HepG2 (cell line): ENCODE data around the gene CCDC88C. TPM values are rescaled to one million over a fixed set of nuclear protein-coding genes. Genes with fewer than 3 reads are reported as not detected.

Source experiments
- ATAC-seq: fragments of 200-7000 bp; cut with Tn5 transposase; 3 replicates; pipeline ENCODE4 v1.9.1; 2020; ENCODE audit warnings: mild to moderate bottlenecking, moderate library complexity
- BruUV-seq: library from RNA; stranded (reverse); fragments of 400-500 nt; replicated peaks from 2 replicates; lab custom pipeline; 2021; lab: Mats Ljungman, UMichigan
- CTCF ChIA-PET: fragments of 300-600 bp; formaldehyde crosslinking; extraction: SDS; loops from one replicate; lab custom pipeline; 2021; ENCODE audit warnings: low total read pairs, inconsistent platforms, low intra/inter-chr PET ratio; lab: Yijun Ruan, JAX
- POLR2A ChIA-PET: fragments of 350-600 bp; sonication (Branson Sonifier 250); formaldehyde crosslinking; loops from one replicate; lab custom pipeline; 2020; ENCODE audit warnings: antibody characterized with exemption, inconsistent platforms; lab: Yijun Ruan, JAX
- DNase-seq: peaks from one replicate; pipeline ENCODE4 v3.0.0-alpha.2; 2015; ENCODE audit warnings: low spot score
- FAIRE-seq: peaks from 3 replicates; lab custom pipeline; 2011; peaks lifted over from hg19 to GRCh38; lab: Jason Lieb, UNC
- H2AFZ ChIP-seq: one replicate; pipeline ENCODE4 v1.6.1; 2011; ENCODE audit warnings: low read length, inconsistent platforms
- H3K27ac ChIP-seq: fragments of 300-600 bp; 3 replicates; pipeline ENCODE4 v1.8.0; 2011; ENCODE audit warnings: mixed run types, mild to moderate bottlenecking, mixed read lengths, low read length, inconsistent platforms; ENCODE audit not compliant: insufficient read depth; ENCODE audit errors: extremely low read length
- H3K27me3 ChIP-seq, 2 experiments: fragments of 200-600 bp in 1 of 2; 2 replicates in 1 of 2; 3 replicates in 1 of 2; pipeline versions ENCODE4 v1.6.0 to v1.8.0; 2011; ENCODE audit warnings: low read length in 2 of 2, mild to moderate bottlenecking in 2 of 2, moderate library complexity in 2 of 2, inconsistent platforms in 1 of 2; ENCODE audit not compliant: insufficient read depth in 2 of 2, control insufficient read depth in 1 of 2
- H3K36me3 ChIP-seq, 2 experiments: fragments of 200-600 bp in 1 of 2; replicated peaks in 1 of 2; 2 replicates in 1 of 2; 3 replicates in 1 of 2; pipeline versions ENCODE4 v1.5.1 to v1.8.0; 2011; ENCODE audit warnings: low read length in 2 of 2, inconsistent platforms in 1 of 2; ENCODE audit not compliant: insufficient read depth in 2 of 2, control insufficient read depth in 1 of 2
- H3K4me1 ChIP-seq: 2 replicates; pipeline ENCODE4 v1.5.1; 2012; ENCODE audit warnings: low read length, inconsistent platforms; ENCODE audit not compliant: insufficient read depth
- H3K4me2 ChIP-seq: 2 replicates; pipeline ENCODE4 v1.6.0; 2011; ENCODE audit warnings: low read depth, low read length, inconsistent platforms
- H3K4me3 ChIP-seq, 3 experiments: fragments of 200-600 bp in 1 of 3; sonication (generic), shearing (Covaris generic) in 1 of 3; replicated peaks in 1 of 3; 2 replicates each; pipeline ENCODE4 v1.5.1; 2011 to 2016; ENCODE audit warnings: low read length in 3 of 3, inconsistent platforms in 2 of 3, low read depth in 2 of 3, mild to moderate bottlenecking in 2 of 3, control low read depth in 1 of 3, mixed read lengths in 1 of 3; ENCODE audit not compliant: insufficient read depth in 1 of 3
- H3K79me2 ChIP-seq: one replicate; pipeline ENCODE4 v1.6.1; 2011; ENCODE audit warnings: low read length, inconsistent platforms; ENCODE audit not compliant: insufficient read depth
- H3K9ac ChIP-seq: 2 replicates; pipeline ENCODE4 v1.6.0; 2011; ENCODE audit warnings: mild to moderate bottlenecking, low read depth, low read length, inconsistent platforms; ENCODE audit not compliant: insufficient read depth
- H3K9me3 ChIP-seq: 2 replicates; pipeline ENCODE4 v1.5.1; 2012; ENCODE audit warnings: mild to moderate bottlenecking, low read length
- H4K20me1 ChIP-seq: 2 replicates; pipeline ENCODE4 v1.6.0; 2011; ENCODE audit warnings: inconsistent platforms, mild to moderate bottlenecking, low read length, moderate library complexity; ENCODE audit not compliant: insufficient read depth
- FOXA1 ChIP-seq, 2 experiments: fragments of 450-650 bp in 1 of 2; sonication (generic) in 1 of 2; formaldehyde crosslinking in 1 of 2; IDR thresholded peaks; 2 replicates each; pipeline versions ENCODE4 v1.4.0 to v1.6.1; 2016 to 2020; ENCODE audit warnings: missing genetic modification reagents in 1 of 2
- MBNL3 ChIP-seq: fragments of 250-450 bp; sonication (Bioruptor Pico); conservative IDR thresholded peaks from 2 replicates; pipeline ENCODE4 v1.8.0; 2022; ENCODE audit warnings: mild to moderate bottlenecking, inconsistent platforms
- MIXL1 ChIP-seq: IDR thresholded peaks from 2 replicates; pipeline ENCODE4 v1.6.1; 2016
- SNAPC5 ChIP-seq: sonication (generic); formaldehyde crosslinking; IDR thresholded peaks from 2 replicates; pipeline ENCODE4 v1.8.1; 2023; ENCODE audit warnings: mild to moderate bottlenecking, missing genetic modification reagents, borderline replicate concordance
- ZMAT5 ChIP-seq: sonication (generic); formaldehyde crosslinking; IDR thresholded peaks from 2 replicates; pipeline ENCODE4 v1.5.0; 2020; ENCODE audit warnings: mild to moderate bottlenecking, low read depth, missing genetic modification reagents, borderline replicate concordance
- WGBS: methylation state at CpG from one replicate; pipeline ENCODE4 v1.1.6; 2017; ENCODE audit warnings: low lambda C conversion rate; 5-methylcytosine and 5-hydroxymethylcytosine counted together
- in situ Hi-C: cut with HindIII; loops from 2 replicates; pipeline ENCODE4 v1.10.0; 2017; ENCODE audit warnings: low pct_unique_long_range_greater_than_20kb; ENCODE audit not compliant: extremely low pct_ligation_motif_present
- intact Hi-C: fragments of 100-400 bp; cut with micrococcal nuclease; formaldehyde crosslinking; loops from one replicate; pipeline ENCODE4 v1.10.0; 2022; ENCODE audit not compliant: unreplicated experiment
- polyA plus RNA-seq, 8 experiments: library from polyadenylated mRNA; depleted of rRNA in 3 of 8; stranded (reverse) in 7 of 8; unstranded in 1 of 8; fragments of >200 nt; fragmentation: Illumina TruSeq in 4 of 8; extraction: Trizol in 4 of 8; gene quantifications; 2 replicates each; pipeline versions ENCODE4 v1.2.1 to v1.2.3, GENCODE V29; 2011 to 2016; ENCODE audit warnings: low read depth in 4 of 8, missing spikeins in 1 of 8, mixed read lengths in 1 of 8; ENCODE audit not compliant: insufficient read depth in 1 of 8
- total RNA-seq, 5 experiments: library from RNA; depleted of rRNA; stranded (reverse); fragments of >200 nt; fragmentation: Illumina TruSeq; extraction: Trizol; gene quantifications; 2 replicates each; pipeline ENCODE4 v1.2.3, GENCODE V29; 2016; ENCODE audit warnings: low read depth in 1 of 5
- TF ChIP-seq, protein P1 (sequence below): sonication (generic); formaldehyde crosslinking; IDR thresholded peaks from 2 replicates; pipeline ENCODE4 v1.4.0; 2020; ENCODE audit warnings: missing genetic modification reagents

The CCDC88C gene
- total and polyA plus RNA-seq, 2 of the 13 experiments (the other 11 are each of a cell fraction or from before 2014, with no cell fraction given) = 3.6 to 11.7 TPM

GRCh38 chr14:91228112-91229004 lies 189.3 kb downstream of the CCDC88C start:
- no peak overlapping the region for H2AFZ ChIP-seq
- CTCF ChIA-PET = no interaction called here
- WGBS = 98% methylated on average over 8 of the region's 14 CpGs
- no peaks in the 10 kb centered on the region for H3K27me3 ChIP-seq
- no peak overlapping the region for H3K9ac ChIP-seq
- POLR2A ChIA-PET = no interaction called here
- no peaks in the 10 kb centered on the region for H3K9me3 ChIP-seq
- no peak for DNase-seq
- FAIRE-seq = no peak
- H3K4me2 ChIP-seq = no peak overlapping the region
- no peak for ATAC-seq
- intact Hi-C loops = no loop called here
- in situ Hi-C loops = no loop called here
- H3K4me1 ChIP-seq = no peaks in the 10 kb centered on the region
- no TSS peak for BruUV-seq
- no peak for TF ChIP-seq MBNL3
- no peak for TF ChIP-seq MIXL1 (CRISPR knock-in tag)
- TF ChIP-seq FOXA1 (IDR thresholded peaks at IDR 0.05) = no peak
- TF ChIP-seq FOXA1 (CRISPR knock-in tag; IDR thresholded peaks at IDR 0.05) = no peak
- TF ChIP-seq, protein P1, sequence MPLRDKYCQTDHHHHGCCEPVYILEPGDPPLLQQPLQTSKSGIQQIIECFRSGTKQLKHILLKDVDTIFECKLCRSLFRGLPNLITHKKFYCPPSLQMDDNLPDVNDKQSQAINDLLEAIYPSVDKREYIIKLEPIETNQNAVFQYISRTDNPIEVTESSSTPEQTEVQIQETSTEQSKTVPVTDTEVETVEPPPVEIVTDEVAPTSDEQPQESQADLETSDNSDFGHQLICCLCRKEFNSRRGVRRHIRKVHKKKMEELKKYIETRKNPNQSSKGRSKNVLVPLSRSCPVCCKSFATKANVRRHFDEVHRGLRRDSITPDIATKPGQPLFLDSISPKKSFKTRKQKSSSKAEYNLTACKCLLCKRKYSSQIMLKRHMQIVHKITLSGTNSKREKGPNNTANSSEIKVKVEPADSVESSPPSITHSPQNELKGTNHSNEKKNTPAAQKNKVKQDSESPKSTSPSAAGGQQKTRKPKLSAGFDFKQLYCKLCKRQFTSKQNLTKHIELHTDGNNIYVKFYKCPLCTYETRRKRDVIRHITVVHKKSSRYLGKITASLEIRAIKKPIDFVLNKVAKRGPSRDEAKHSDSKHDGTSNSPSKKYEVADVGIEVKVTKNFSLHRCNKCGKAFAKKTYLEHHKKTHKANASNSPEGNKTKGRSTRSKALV = no peak
- no peak for TF ChIP-seq ZMAT5 (CRISPR knock-in tag)
- TF ChIP-seq SNAPC5 (CRISPR knock-in tag) = no peak
- TF ChIP-seq, all 625 proteins: peak for 0
- Histone ChIP-seq H4K20me1 (no peaks in the 10 kb centered on the region), H3K36me3 (no peaks in the 10 kb centered on the region), H3K4me3 (no peak overlapping the region), H3K79me2 (no peaks in the 10 kb centered on the region), H3K27ac (no peak overlapping the region)
